GM23248 (cell line): Measurements from ENCODE around the gene ZNF521.

Experiments
- EZH2 ChIP-seq: fragments of 200-600 bp; sonication (generic); IDR thresholded peaks from 2 replicates; pipeline ENCODE4 v1.6.1; 2018; ENCODE audit warnings: antibody characterized with exemption, mild to moderate bottlenecking; ENCODE audit not compliant: insufficient read depth, poor library complexity, severe bottlenecking
- EZH2phosphoT487 ChIP-seq: fragments of 200-600 bp; sonication (generic); IDR thresholded peaks from 2 replicates; pipeline ENCODE4 v1.6.1; 2018; ENCODE audit warnings: antibody characterized with exemption, moderate library complexity, mild to moderate bottlenecking, low read depth; ENCODE audit not compliant: insufficient read depth

DNA sequence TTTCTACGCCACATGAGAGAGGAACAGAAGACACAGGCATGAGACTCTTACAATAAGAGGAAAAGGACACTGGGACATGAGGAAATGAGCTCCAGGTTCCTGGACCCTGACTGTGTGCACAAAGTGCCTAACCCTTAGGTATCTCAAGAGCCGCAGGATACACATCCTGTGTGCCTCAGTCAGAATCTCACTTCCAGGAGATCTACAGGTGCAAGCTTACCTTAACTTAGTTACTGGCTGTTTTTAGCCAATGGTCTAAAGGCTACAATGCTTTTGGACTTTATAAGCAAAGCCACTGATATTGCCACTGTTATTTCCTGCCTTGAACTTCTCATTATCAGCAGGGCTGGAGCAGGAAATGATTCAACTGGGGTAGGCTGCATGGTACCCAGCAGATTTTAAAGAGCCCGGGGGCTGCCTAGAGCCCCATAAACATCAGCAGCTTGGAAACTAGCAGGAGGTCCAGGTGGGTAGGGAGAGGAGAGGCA, 254.4 kb downstream of the ZNF521 start:
- TF ChIP-seq EZH2 (no peak), EZH2phosphoT487 (no peak)
